Neural crest cell (in vitro differentiated cells): ENCODE measurements around the gene ATF4. TPM values are rescaled to one million over a fixed set of nuclear protein-coding genes. Genes with fewer than 3 reads are reported as not detected.
A peak's percentile ranks its signal among the peaks of the same experiment; 100 is the strongest.

ENCODE experiments used
- DNase-seq: peaks from one replicate; pipeline ENCODE4 v3.0.0; 2021; ENCODE audit warnings: low read depth, mixed read lengths, low spot score
- H3K27ac Mint-ChIP-seq: one replicate; pipeline ENCODE4 v1.8.0; 2021; ENCODE audit warnings: mild to moderate bottlenecking, mixed read lengths; ENCODE audit not compliant: unreplicated experiment
- H3K27me3 Mint-ChIP-seq: 2 replicates; pipeline ENCODE4 v1.8.0; 2021; ENCODE audit warnings: low read depth, mild to moderate bottlenecking, mixed read lengths
- H3K36me3 Mint-ChIP-seq: 2 replicates; pipeline ENCODE4 v1.8.0; 2021; ENCODE audit warnings: low read depth, mild to moderate bottlenecking, mixed read lengths
- H3K4me1 Mint-ChIP-seq: 2 replicates; pipeline ENCODE4 v1.8.0; 2021; ENCODE audit warnings: mixed read lengths
- H3K4me3 Mint-ChIP-seq: one replicate; pipeline ENCODE4 v1.8.0; 2021; ENCODE audit warnings: mild to moderate bottlenecking, mixed read lengths
- H3K9me3 Mint-ChIP-seq: 2 replicates; pipeline ENCODE4 v1.8.0; 2021; ENCODE audit warnings: mixed read lengths
- CTCF ChIP-seq: fragments of 200-600 bp; sonication (generic); conservative IDR thresholded peaks from 2 replicates; pipeline ENCODE4 v1.5.0; 2021; ENCODE audit warnings: antibody characterized with exemption, mild to moderate bottlenecking
- total RNA-seq: library from RNA; stranded (reverse); gene quantifications from 2 replicates; pipeline ENCODE4 v1.2.1, GENCODE V29; 2021

The ATF4 gene
- total RNA-seq, 1 donor from 2014 or later, result 364 TPM

- Mint-ChIP-seq H3K36me3 (peaks cover 20% of the 10 kb centered on the region), H3K4me3 (peak overlapping the region; percentile 98), H3K27me3 (peaks cover 29% of the 10 kb centered on the region), H3K4me1 (peaks cover 75% of the 10 kb centered on the region), H3K9me3 (no peaks in the 10 kb centered on the region), H3K27ac (peak overlapping the region; percentile 19)
- peak; percentile 95 for TF ChIP-seq CTCF
- peak; percentile 89 for DNase-seq
Measured at GRCh38 chr22:39528681-39529486, 8.5 kb downstream of the ATF4 start.

DNA sequence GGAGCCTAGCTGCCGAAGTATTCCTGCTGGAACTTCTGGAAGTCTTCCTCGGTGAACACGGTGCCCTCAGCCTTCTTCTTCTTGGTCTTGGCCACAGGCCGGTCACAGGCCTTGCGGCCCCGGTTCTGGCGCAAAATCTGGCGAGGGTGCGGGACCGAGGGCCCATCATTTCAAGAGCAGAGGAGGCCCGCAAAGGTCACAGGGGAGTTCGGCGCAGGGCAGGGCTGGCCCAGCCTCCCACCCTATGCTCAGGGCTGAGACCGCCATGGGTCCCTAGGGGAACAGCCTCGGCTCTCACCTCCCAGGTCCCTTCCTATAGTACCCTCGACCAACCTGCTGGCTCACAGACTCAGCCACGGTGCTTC, 9.1 kb downstream of the ATF4 start:
- peak overlapping the region; percentile 98 for H3K4me3 Mint-ChIP-seq
- TF ChIP-seq CTCF, result no peak
- no peaks in the 10 kb centered on the region for H3K9me3 Mint-ChIP-seq
- H3K36me3 Mint-ChIP-seq, result peaks cover 18% of the 10 kb centered on the region
- H3K4me1 Mint-ChIP-seq, result peaks cover 75% of the 10 kb centered on the region
- H3K27me3 Mint-ChIP-seq, result peaks cover 29% of the 10 kb centered on the region
- DNase-seq, result no peak
- no peak overlapping the region for H3K27ac Mint-ChIP-seq

DNA sequence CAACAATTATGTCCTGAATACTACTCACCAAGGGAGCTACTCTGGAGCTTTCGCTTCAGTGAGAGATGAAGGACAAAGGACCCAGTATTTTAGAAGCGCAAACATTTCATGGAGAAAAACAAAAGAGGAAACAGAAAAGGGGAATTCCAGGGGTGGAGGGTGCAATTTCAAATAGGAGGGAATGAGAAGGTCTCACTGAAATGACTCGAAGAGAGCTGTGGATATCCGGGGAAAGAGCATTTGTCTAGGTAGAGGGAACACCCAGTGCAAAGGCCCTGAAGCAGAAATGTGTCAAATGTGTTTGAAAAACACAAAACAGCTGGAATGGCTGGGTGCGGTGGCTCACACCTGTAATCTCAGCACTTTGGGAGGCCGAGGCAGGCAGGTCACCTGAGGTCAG, 9.8 kb downstream of the ATF4 start:
- Mint-ChIP-seq H3K27ac (no peak overlapping the region), H3K9me3 (no peaks in the 10 kb centered on the region), H3K36me3 (peaks cover 12% of the 10 kb centered on the region), H3K27me3 (peaks cover 23% of the 10 kb centered on the region), H3K4me1 (peaks cover 70% of the 10 kb centered on the region), H3K4me3 (peak overlapping the region; percentile 98)
- no peak for DNase-seq
- no peak for TF ChIP-seq CTCF

GRCh38 chr22:39530692-39531331, 10.4 kb downstream of the ATF4 start:
- Mint-ChIP-seq H3K9me3 (no peaks in the 10 kb centered on the region), H3K4me3 (peak overlapping the region; percentile 98), H3K27ac (no peak overlapping the region), H3K4me1 (peaks cover 63% of the 10 kb centered on the region), H3K36me3 (peaks cover 6% of the 10 kb centered on the region), H3K27me3 (peaks cover 17% of the 10 kb centered on the region)
- peak; percentile 17 for DNase-seq
- peak; percentile 46 for TF ChIP-seq CTCF

DNA sequence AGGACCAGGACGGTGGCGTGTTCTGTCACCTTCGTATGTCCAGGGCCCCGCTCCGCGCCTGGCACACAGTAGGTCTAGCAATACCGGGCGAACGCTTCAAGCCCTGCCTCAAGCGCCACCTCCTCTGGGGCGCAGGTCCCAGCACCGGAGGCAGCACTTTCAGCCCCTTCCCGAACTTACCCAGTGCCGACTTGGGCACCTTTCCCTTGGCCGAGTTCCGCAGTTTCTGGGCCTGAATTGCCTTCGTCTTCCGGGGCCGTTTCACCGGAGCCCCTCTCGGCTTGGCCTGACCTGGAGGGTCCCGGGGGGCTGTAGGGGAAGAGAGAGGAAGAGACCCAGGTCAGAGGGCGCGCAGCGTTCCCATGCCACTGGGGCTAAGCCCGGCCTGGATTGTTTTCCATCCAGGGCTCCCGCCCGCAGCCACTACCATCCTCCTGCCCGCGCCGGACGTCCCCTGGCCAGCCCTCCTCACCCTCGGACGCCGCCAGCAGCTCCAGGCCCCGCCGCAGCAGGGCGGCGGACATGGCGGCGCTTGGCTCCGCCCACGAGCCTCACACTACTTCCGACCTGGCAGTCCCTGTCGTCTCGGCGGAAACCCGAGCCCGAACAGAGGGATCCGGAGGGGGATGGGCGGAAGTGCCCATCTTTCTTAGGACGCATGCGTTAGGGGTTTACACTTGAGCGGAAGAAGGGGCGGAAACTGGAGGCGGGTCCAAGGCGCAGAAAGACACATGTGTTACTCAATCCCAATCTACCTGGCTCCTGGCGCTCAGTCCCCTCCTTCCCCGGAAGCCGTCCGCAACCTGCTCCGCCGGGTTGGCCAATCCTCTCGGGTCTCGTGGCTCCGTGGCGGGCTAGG, 12.1 kb downstream of the ATF4 start, which contains the start of gene RPS19BP1:
TSS of gene RPS19BP1 (minus strand) at position 534 of the 859 bp plus-strand sequence. CDS start at position 524, 10 bp downstream.
- DNase-seq, result peak; percentile 98
- peaks cover 6% of the 10 kb centered on the region for H3K36me3 Mint-ChIP-seq
- H3K4me1 Mint-ChIP-seq, result peaks cover 58% of the 10 kb centered on the region

More for the DNA sequence above, 12.1 kb downstream of the ATF4 start, which contains the start of gene RPS19BP1:
- TF ChIP-seq CTCF, result no peak
- Mint-ChIP-seq H3K4me3 (peak within 1 kb of the TSS; percentile 98), H3K27ac (peak within 1 kb of the TSS; percentile 90), H3K9me3 (no peaks in the 10 kb centered on the region), H3K27me3 (peaks cover 13% of the 10 kb centered on the region)
